GM21576 (cell line): ENCODE measurements around the gene MCTP1.

Experiments
- ATAC-seq: cut with Tn5 transposase; IDR thresholded peaks from one replicate; pipeline ENCODE4 v1.9.1; 2021; ENCODE audit warnings: mild to moderate bottlenecking, moderate library complexity; ENCODE audit not compliant: unreplicated experiment

Gene MCTP1

GRCh38 chr5:95130941-95131340 is 154.0 kb downstream of the MCTP1 start:
- ATAC-seq, result no peak

GRCh38 chr5:95124731-95125130 is 160.2 kb downstream of the MCTP1 start:
- no peak for ATAC-seq

GRCh38 chr5:95124101-95124500 is 160.8 kb downstream of the MCTP1 start:
- ATAC-seq, result no peak

GRCh38 chr5:95114902-95115301 is 170.0 kb downstream of the MCTP1 start:
- ATAC-seq, result no peak

- no peak for ATAC-seq
Measured at GRCh38 chr5:95114305-95114704, 170.6 kb downstream of the MCTP1 start.

GRCh38 chr5:95113489-95113888 is 171.4 kb downstream of the MCTP1 start:
- no peak for ATAC-seq

- no peak for ATAC-seq
Measured at GRCh38 chr5:95111141-95111540, 173.8 kb downstream of the MCTP1 start.

- peak; percentile 53 for ATAC-seq
Measured at GRCh38 chr5:95110118-95110517, 174.8 kb downstream of the MCTP1 start.

- ATAC-seq, result no peak
Measured at GRCh38 chr5:95107138-95107537, 177.8 kb downstream of the MCTP1 start.

- no peak for ATAC-seq
Measured at GRCh38 chr5:95105638-95106037, 179.3 kb downstream of the MCTP1 start.

- peak; percentile 80 for ATAC-seq
Measured at GRCh38 chr5:95102687-95103086, 182.2 kb downstream of the MCTP1 start.

GRCh38 chr5:95102080-95102479 is 182.8 kb downstream of the MCTP1 start:
- ATAC-seq, result peak; percentile 31

GRCh38 chr5:95100551-95100950 is 184.3 kb downstream of the MCTP1 start:
- no peak for ATAC-seq

- no peak for ATAC-seq
Measured at GRCh38 chr5:95098012-95098411, 186.9 kb downstream of the MCTP1 start.

- no peak for ATAC-seq
Measured at GRCh38 chr5:95093211-95093610, 191.7 kb downstream of the MCTP1 start.

GRCh38 chr5:95090774-95091173 is 194.1 kb downstream of the MCTP1 start:
- no peak for ATAC-seq

- peak; percentile 78 for ATAC-seq
Measured at GRCh38 chr5:95087816-95088317, 197.0 kb downstream of the MCTP1 start.

- peak; percentile 40 for ATAC-seq
Measured at GRCh38 chr5:95086927-95087815, 197.7 kb downstream of the MCTP1 start.

GRCh38 chr5:95084757-95085156 is 200.1 kb downstream of the MCTP1 start:
- no peak for ATAC-seq

GRCh38 chr5:95083606-95084005 is 201.3 kb downstream of the MCTP1 start:
- ATAC-seq, result no peak

GRCh38 chr5:95081982-95082381 is 202.9 kb downstream of the MCTP1 start:
- no peak for ATAC-seq

GRCh38 chr5:95081500-95081960 is 203.4 kb downstream of the MCTP1 start:
- ATAC-seq, result peak; percentile 94
